ENCODE results near the gene PCDH15.

Gene PCDH15
- 0 to 0.35 (median 0) reads per million in 4 experiments for total RNA-seq

- no peak for DNase-seq
Measured at GRCh38 chr10:54800741-54801421, at the start of gene PCDH15. Gene PCDH15, minus strand, starts transcription at chr10:54801231. Its CDS starts 136,969 bp downstream, at chr10:54664262.

GRCh38 chr10:54843932-54844331 lies 42.9 kb upstream of the PCDH15 start:
- DNase-seq = no peak

GRCh38 chr10:54843085-54843646 lies 42.1 kb upstream of the PCDH15 start:
- no peak for DNase-seq

- DNase-seq = no peak
Measured at GRCh38 chr10:54837479-54837878, 36.4 kb upstream of the PCDH15 start.

- DNase-seq = no peak
Measured at GRCh38 chr10:54833029-54833428, 32.0 kb upstream of the PCDH15 start.

GRCh38 chr10:54826994-54827560 lies 26.0 kb upstream of the PCDH15 start:
- no peak for DNase-seq

GRCh38 chr10:54815583-54815982 lies 14.6 kb upstream of the PCDH15 start:
- no peak for DNase-seq

- DNase-seq = no peak
Measured at GRCh38 chr10:54808186-54808935, 7.3 kb upstream of the PCDH15 start.

- no peak for DNase-seq
Measured at GRCh38 chr10:54799506-54799905, 1.5 kb downstream of the PCDH15 start.

GRCh38 chr10:54797636-54798321 lies 3.3 kb downstream of the PCDH15 start:
- DNase-seq = no peak

GRCh38 chr10:54796881-54797280 lies 4.2 kb downstream of the PCDH15 start:
- no peak for DNase-seq

GRCh38 chr10:54776622-54777021 lies 24.4 kb downstream of the PCDH15 start:
- DNase-seq = no peak

- no peak for DNase-seq
Measured at GRCh38 chr10:54772468-54773122, 28.4 kb downstream of the PCDH15 start.

GRCh38 chr10:54769051-54769450 lies 32.0 kb downstream of the PCDH15 start:
- no peak for DNase-seq

- no peak for DNase-seq
Measured at GRCh38 chr10:54758791-54759190, 42.2 kb downstream of the PCDH15 start.

- DNase-seq = no peak
Measured at GRCh38 chr10:54749623-54750022, 51.4 kb downstream of the PCDH15 start.

GRCh38 chr10:54745436-54745835 lies 55.6 kb downstream of the PCDH15 start:
- no peak for DNase-seq

GRCh38 chr10:54742416-54742815 lies 58.6 kb downstream of the PCDH15 start:
- DNase-seq = no peak

- DNase-seq = no peak
Measured at GRCh38 chr10:54728511-54728910, 72.5 kb downstream of the PCDH15 start.

- DNase-seq = no peak
Measured at GRCh38 chr10:54722075-54722474, 79.0 kb downstream of the PCDH15 start.

- no peak for DNase-seq
Measured at GRCh38 chr10:54710918-54711317, 90.1 kb downstream of the PCDH15 start.

GRCh38 chr10:54708591-54708990 lies 92.4 kb downstream of the PCDH15 start:
- DNase-seq = no peak
